ENCODE measurements around the gene HHLA2. TPM values are rescaled to one million over a fixed set of nuclear protein-coding genes. Genes with fewer than 3 reads are reported as not detected.

Gene HHLA2
- total RNA-seq, 4 donors from 2014 or later: not detected

DNA sequence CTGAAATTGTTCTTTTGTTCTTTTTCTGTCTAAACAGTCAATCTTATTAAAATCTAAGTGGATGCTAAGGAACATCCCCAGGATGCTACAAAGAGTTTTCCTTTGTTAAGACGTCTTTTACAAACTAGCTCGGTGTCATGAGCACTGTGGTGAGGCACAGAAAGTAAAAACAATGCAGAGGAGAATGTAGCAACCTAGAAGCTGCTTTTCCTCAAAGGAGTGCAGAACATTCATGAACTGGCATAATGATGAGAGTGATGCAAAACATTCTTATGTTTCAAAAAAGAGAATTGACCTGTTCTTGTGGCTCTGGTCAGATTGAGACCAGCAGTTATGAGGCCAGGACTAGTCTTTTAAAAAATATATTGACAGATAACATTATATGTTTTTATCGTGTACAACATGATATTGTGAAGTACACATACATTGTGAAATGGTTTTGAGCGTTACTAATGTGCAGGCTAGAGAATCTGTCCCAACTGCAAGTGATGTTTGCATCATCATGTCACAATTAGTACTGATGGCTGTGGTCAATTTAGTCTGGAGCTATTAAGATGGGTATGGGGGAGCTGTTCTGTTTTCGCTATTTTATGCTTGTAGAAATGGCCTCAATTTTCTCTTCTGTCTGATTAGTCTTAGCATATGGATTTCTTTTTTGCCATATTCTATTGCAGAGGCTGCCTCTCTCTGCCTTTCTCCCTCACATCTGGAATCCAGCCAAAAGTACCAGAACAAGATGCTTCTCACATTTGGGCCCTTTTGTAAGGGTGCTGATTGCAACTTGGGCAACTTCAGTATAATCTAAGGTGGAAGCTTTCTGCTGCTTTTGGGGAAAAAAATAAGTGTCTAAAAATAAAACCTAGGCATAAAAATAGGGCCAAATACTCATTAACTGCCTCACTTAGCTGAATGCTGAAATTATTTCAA, 50.2 kb downstream of the HHLA2 start:
- no peak for TF ChIP-seq CTCF (IDR thresholded peaks at IDR 0.05; ENCODE audit: low read depth)

GRCh38 chr3:108352176-108352575, 55.8 kb downstream of the HHLA2 start:
- TF ChIP-seq CTCF (IDR thresholded peaks at IDR 0.05; ENCODE audit: low read depth): no peak

DNA sequence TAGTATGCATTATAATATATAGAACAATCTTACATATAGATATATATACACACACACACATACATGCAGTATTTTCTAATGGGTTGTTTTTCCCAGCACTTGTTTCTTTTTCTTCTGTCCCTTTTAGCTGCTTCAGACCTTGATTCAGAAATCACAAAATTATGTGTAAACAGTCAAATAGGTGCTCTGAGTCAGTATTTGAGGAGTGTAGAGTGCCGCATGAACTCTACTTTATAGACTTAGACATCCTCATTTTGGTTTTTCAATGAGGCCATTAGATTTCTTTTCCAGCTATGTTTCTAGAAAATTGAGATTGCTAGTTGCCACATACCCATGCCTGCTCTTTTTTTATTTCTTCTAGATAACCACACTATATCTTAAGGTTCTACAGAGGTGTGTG, 58.2 kb downstream of the HHLA2 start:
- no peak for TF ChIP-seq CTCF (IDR thresholded peaks at IDR 0.05; ENCODE audit: low read depth)

GRCh38 chr3:108357042-108357441, 60.7 kb downstream of the HHLA2 start:
- no peak for TF ChIP-seq CTCF (IDR thresholded peaks at IDR 0.05; ENCODE audit: low read depth)

DNA sequence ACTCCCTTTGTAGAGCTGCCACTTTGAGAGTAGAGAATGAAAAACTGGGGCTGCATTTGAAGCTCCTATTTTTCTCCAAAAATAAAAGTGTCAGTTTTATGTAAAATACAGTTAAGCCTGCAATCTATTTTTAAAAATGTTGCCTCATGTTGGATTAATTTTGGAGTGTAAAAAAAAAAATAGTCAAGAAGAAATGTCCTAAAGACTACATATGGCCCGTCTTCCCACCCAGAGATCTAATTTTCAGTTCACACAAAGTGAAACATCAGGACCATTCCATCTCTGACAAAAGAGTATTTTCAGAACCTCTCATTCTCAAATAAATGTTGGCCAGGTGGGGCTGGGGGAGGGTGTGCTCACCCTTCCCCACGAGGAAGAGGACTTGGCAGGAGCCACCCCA, 62.7 kb downstream of the HHLA2 start:
- TF ChIP-seq CTCF (IDR thresholded peaks at IDR 0.05; ENCODE audit: low read depth): no peak

- TF ChIP-seq CTCF (IDR thresholded peaks at IDR 0.05; ENCODE audit: low read depth): no peak
Observed at GRCh38 chr3:108376026-108376425, 79.7 kb downstream of the HHLA2 start.

GRCh38 chr3:108377384-108377783, 81.0 kb downstream of the HHLA2 start:
- no peak for TF ChIP-seq CTCF (IDR thresholded peaks at IDR 0.05; ENCODE audit: low read depth)
